Measurements from ENCODE around the gene DSCAML1.

Gene DSCAML1

DNA sequence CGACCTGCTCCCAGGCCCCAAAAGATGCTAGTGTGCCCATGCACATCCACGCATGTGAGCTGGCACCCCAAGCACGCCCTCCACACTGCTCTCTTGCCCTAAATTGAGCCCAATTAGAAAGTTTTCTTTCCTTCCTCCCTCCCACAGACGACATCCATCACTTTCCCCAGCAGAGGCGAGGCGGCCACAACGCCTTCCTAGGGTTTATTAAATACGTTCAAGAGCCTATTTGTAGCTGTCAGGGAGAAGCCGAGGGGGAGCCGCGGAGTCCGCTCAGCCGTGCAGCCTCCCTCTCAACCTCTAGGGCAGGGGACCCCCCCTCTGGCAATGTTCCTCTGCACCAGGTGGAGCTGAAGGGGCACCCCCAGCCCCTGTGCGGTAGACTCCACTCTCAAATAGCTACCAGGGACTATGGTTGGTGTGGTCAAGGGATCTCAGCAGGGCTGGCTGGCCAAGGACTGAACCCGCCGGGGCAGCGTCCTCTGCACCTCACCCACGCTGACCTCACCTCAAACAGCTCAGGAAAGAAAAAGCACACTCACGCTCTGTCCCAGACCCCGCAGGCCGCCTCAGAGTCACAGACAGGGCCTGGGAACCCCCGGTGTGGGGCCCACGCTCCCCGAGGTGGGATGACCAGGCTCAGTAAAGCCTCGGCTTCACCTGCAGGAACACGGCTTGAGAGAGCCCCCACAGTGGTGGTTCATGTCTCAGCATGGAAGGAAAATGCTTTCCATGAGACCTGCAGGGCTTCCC is 152.4 kb downstream of the DSCAML1 start:
- no peak for ATAC-seq
- Mint-ChIP-seq H3K9me3 (no peaks in the 10 kb centered on the region), H3K4me1 (no peaks in the 10 kb centered on the region), H3K36me3 (ENCODE audit: low read depth) (no peaks in the 10 kb centered on the region), H3K4me3 (no peak overlapping the region), H3K27ac (no peak overlapping the region), H3K27me3 (peaks cover 4% of the 10 kb centered on the region)
- no peak for DNase-seq

DNA sequence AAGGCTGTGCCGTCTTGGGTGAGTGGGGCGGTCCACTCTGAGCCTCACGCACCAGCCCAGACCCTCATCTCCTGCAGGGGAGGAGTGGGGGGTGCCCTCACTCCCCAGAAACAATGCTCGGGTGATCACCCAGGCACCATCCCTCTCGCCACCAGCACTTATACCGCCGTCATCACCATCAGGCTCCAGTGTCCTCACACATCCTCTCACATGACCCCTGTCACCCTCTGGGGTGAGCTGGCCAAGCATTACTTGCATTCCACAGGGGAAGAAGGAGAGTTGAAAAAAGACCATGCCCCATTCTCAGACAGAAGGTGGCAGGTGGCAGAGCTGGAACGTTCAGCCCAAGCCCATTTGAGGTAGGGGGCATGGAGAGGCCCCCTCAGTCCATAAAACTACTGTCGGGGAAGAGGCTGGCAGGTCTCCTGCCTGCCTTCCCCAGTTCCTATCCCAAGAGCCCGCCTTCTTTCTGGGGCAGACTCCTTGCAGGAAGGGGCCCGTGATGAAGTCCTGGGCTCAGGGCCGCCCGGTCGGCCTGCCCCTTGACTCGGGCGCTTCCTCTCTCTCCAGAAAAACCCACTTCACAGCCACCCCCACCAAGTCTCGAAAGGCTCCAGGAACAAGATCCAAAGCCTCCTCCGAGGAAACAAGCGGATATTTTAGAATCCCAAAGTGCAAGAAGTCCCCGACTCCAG is 153.3 kb downstream of the DSCAML1 start:
- no peaks in the 10 kb centered on the region for H3K36me3 Mint-ChIP-seq (ENCODE audit: low read depth)
- H3K9me3 Mint-ChIP-seq = no peaks in the 10 kb centered on the region
- no peaks in the 10 kb centered on the region for H3K4me1 Mint-ChIP-seq
- no peak overlapping the region for H3K4me3 Mint-ChIP-seq
- H3K27ac Mint-ChIP-seq = no peak overlapping the region
- no peak for DNase-seq
- ATAC-seq = no peak
- H3K27me3 Mint-ChIP-seq = peaks cover 4% of the 10 kb centered on the region

DNA sequence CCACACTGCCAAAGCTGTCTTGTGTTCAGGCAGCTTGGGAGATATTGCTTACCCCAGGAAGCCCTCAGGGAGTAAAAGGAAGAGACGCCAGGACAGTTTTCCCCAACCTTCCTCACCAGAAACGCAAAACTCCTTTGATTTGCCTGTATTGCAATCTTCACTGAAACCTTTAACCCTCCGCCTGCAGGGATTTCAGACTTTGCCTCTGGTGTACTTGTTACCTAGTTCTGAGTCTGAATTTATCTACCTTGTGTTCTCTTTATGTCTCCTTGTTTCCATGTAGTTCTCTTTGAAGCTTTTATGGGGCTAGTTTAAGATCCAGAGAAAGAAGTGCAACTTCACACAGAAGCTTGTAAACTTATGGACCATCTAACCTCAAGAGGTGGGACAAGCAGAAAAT is 154.2 kb downstream of the DSCAML1 start:
- Mint-ChIP-seq H3K36me3 (ENCODE audit: low read depth) (no peaks in the 10 kb centered on the region), H3K27ac (no peak overlapping the region), H3K4me1 (no peaks in the 10 kb centered on the region), H3K27me3 (peaks cover 4% of the 10 kb centered on the region), H3K4me3 (no peak overlapping the region), H3K9me3 (no peaks in the 10 kb centered on the region)
- DNase-seq (no peak), ATAC-seq (no peak)

DNA sequence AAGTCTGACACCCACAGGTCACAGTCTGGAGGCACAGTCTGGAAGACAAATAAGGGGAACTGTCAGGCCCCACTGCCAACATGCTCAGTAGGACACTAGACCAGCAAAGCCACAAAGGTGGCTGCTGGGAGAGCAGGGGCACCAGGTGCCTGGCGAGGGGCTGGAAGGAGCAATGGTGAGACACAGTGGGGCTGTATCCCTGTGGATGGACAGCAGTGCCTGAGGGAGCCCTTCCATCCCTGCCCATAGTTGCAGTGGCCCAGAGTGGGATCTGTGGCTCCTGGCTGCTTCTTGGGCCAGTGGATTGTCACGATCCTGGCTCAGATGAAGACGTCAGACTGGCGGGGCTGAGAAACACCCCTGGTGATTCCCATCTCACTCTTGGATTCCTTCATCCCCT is 154.6 kb downstream of the DSCAML1 start:
- Mint-ChIP-seq H3K36me3 (ENCODE audit: low read depth) (no peaks in the 10 kb centered on the region), H3K4me3 (no peak overlapping the region), H3K4me1 (no peaks in the 10 kb centered on the region), H3K27me3 (peaks cover 4% of the 10 kb centered on the region), H3K27ac (no peak overlapping the region), H3K9me3 (no peaks in the 10 kb centered on the region)
- no peak for DNase-seq
- ATAC-seq = no peak

DNA sequence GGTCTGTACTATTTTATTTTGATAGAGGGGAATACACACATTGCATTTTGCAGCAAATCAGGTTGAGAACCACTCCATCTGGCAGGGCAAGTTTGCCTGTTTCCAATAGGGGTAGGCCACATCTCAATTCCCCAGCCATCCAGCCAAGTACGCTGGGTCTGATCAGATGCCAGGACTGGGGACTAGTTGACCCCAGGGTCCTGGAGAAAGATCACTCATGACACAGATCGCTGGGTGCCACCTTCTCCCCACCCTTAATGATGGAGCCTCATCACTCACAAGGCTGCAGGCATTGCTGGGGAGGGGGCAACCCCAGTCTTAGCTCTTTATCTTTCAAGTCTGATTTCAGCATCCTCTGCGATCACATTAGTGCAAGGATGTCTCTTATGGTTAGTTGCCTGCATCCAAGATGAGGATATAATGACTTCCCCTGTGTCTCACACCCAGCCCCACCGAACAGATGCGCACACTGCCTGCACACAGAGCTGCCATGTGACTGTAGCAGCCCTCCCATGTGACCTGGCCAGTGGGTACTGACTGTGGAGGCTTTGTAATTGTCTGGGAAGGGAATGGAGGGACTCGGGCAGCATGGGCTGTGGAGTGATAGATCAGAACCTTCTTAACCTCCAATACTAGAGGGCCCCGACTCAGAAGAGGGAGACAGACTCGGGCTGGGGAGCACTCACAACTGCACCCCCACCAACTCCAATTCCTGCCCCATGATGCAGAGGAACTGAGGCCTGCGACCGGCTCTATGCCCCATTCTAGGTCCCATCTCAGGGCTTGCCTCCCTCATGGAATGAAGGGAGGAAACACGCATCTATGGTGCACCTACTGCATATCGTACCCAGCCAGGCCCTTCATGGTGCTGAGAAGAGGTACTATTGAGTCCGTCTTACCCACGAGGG is 155.8 kb downstream of the DSCAML1 start:
- H3K9me3 Mint-ChIP-seq = no peaks in the 10 kb centered on the region
- DNase-seq = no peak
- H3K36me3 Mint-ChIP-seq (ENCODE audit: low read depth) = no peaks in the 10 kb centered on the region
- H3K27me3 Mint-ChIP-seq = peaks cover 4% of the 10 kb centered on the region
- no peak overlapping the region for H3K27ac Mint-ChIP-seq
- H3K4me1 Mint-ChIP-seq = no peaks in the 10 kb centered on the region
- no peak for ATAC-seq
- H3K4me3 Mint-ChIP-seq = no peak overlapping the region

DNA sequence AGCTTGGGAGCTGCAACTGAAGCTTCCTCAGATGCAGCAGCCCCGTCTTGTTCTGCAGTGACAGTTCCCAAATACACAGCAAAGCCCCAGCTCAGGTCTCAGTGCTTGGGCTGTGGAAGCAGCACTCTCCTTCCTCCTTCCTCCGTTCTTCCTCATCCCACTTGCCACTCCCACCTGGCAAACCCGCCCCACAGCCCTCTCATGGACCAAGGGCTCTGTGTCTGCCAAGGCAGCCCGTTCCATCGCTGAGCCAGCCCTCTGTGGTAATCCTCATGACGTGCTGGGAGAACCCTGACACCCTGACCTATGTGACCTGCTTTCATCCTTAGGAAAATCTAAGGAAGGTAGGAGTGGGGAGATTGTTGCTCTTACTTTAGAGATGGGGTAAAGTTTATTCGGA is 157.0 kb downstream of the DSCAML1 start:
- no peaks in the 10 kb centered on the region for H3K36me3 Mint-ChIP-seq (ENCODE audit: low read depth)
- no peak for ATAC-seq
- H3K4me1 Mint-ChIP-seq = no peaks in the 10 kb centered on the region
- no peak overlapping the region for H3K27ac Mint-ChIP-seq
- no peak for DNase-seq
- H3K4me3 Mint-ChIP-seq = no peak overlapping the region
- H3K27me3 Mint-ChIP-seq = peaks cover 4% of the 10 kb centered on the region
- no peaks in the 10 kb centered on the region for H3K9me3 Mint-ChIP-seq

DNA sequence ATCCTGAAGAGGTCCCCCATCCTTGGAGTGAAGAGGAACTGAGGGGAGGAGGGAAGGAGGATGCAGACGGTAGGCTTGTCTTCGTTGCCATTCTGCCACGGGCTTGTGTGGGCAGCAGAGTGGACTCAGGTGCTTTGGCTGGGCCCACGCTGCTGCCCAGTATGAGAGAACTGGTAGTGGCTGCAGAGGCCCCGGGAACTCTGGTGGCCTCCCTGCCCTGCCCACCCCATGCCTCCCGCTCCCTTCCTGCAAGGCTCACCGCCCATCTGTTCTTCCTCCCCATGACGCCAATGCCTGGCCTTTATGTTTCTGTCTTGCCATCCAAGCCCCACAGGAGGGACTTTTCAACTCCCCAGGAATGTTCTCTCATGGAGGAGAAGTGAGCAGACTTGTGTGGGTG is 157.4 kb downstream of the DSCAML1 start:
- Mint-ChIP-seq H3K4me3 (no peak overlapping the region), H3K36me3 (ENCODE audit: low read depth) (no peaks in the 10 kb centered on the region), H3K9me3 (no peaks in the 10 kb centered on the region), H3K27me3 (peaks cover 4% of the 10 kb centered on the region), H3K27ac (no peak overlapping the region), H3K4me1 (no peaks in the 10 kb centered on the region)
- DNase-seq (no peak), ATAC-seq (no peak)

DNA sequence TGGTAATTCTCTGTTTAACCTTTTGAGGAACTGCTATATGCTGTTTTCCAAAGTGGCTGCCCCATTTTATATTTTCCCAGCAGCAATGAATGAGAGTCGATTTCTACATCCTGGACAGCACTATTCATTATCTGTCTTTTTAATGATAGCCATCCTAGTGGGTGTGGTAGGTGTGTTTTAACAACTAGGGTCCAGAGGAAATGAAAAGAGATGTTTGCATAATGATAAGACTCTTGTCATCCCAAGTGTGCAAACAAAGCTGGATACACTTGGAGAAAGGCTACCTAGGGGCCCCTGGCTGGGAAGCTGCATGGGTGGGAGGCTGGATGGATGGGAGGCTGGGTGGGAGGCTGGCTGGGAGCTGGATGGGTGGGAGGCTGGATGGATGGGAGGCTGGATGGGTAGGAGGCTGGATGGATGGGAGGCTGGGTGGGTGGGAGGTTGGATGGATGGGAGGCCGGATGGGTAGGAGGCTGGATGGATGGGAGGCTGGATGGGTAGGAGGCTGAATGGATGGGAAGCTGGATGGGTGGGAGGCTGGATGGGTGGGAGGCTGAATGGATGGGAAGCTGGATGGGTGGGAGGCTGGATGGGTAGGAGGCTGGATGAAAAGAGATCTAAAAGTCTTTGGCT is 158.0 kb downstream of the DSCAML1 start:
- Mint-ChIP-seq H3K4me1 (no peaks in the 10 kb centered on the region), H3K4me3 (no peak overlapping the region), H3K9me3 (no peaks in the 10 kb centered on the region), H3K27me3 (peaks cover 4% of the 10 kb centered on the region), H3K27ac (no peak overlapping the region), H3K36me3 (ENCODE audit: low read depth) (no peaks in the 10 kb centered on the region)
- DNase-seq = no peak
- ATAC-seq = no peak

DNA sequence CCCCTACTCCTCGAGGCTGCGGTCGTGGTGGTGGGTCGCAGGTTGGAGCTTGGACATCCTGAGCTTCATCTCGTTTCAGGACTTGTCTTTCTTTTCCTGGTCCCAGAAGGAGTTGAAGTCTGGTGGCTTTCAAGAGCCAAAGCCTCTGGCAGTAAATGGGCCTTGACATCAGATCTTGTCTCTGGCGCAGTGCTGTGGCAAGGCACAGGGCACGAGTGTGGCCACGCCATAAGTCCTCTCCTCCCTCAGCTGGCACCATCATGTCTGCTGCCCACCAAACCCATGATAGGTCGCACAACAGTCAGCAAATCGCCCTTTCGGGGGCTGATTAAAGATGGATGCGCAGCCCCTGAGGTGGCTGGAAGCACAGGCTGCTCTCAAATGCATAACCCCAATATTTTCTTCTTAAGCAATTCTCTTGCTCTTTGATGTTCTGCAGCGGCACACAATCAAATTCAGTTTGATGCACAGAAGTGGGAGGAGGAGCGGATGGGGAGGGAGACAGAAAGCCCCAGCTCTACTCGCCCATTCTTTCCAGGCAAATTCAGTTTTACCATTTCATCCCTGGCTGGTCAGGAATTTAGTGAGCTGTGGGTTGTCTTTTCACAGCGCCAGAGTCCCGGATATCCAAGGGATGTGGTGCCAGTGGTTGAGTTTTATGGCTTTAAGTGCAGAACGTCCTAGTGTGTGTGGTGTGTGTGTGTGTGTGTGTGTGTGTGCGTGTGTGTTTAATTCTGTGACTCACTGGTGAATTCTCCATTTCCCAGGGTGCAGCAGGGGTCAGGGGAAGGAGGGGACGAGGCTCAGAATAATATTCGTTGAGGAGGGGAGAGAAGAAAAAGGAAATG is 162.0 kb downstream of the DSCAML1 start:
- ATAC-seq (no peak), DNase-seq (no peak)
- Mint-ChIP-seq H3K36me3 (ENCODE audit: low read depth) (no peaks in the 10 kb centered on the region), H3K4me1 (no peaks in the 10 kb centered on the region), H3K9me3 (no peaks in the 10 kb centered on the region), H3K27ac (no peak overlapping the region), H3K27me3 (no peaks in the 10 kb centered on the region), H3K4me3 (no peak overlapping the region)

DNA sequence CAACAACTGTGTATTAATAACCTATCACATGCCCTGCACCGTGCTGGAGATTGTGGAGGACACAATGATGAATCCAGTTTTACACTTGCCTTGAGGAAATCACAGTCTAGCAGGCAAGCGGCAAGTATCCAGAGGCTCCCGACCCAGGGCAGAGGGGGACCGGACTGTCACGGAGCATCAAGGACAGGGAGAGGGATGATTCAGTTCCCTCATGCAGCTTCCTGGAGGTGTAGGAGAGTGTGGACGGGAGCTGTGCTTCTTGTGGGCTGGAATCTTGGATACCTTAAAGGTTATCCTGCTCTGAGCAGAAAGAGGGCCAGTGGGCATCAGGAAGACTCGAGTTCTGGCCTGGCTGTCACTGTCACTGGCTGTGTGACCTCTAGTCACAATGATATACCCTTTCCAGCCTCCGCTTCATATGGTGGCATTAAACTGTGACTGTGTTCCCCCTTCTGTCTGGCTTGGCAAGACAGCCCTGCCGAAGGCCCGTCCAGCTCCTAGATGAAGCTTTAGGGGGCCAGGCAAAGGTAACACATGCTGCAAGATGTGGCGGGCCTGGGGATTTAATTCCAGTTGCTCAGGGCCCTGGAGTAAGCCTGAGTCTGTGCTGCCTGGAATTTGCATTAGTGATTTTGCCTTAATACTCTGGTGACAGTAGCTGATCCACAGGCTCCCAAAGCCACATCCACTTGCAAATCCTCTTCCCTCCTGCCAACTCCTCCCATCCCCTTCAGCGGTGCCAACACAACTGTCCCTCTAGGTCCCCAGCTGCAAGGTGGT is 162.8 kb downstream of the DSCAML1 start:
- ATAC-seq (no peak), DNase-seq (no peak)
- H3K27me3 Mint-ChIP-seq = no peaks in the 10 kb centered on the region
- no peak overlapping the region for H3K27ac Mint-ChIP-seq
- H3K9me3 Mint-ChIP-seq = no peaks in the 10 kb centered on the region
- no peaks in the 10 kb centered on the region for H3K36me3 Mint-ChIP-seq (ENCODE audit: low read depth)
- no peak overlapping the region for H3K4me3 Mint-ChIP-seq
- no peaks in the 10 kb centered on the region for H3K4me1 Mint-ChIP-seq

DNA sequence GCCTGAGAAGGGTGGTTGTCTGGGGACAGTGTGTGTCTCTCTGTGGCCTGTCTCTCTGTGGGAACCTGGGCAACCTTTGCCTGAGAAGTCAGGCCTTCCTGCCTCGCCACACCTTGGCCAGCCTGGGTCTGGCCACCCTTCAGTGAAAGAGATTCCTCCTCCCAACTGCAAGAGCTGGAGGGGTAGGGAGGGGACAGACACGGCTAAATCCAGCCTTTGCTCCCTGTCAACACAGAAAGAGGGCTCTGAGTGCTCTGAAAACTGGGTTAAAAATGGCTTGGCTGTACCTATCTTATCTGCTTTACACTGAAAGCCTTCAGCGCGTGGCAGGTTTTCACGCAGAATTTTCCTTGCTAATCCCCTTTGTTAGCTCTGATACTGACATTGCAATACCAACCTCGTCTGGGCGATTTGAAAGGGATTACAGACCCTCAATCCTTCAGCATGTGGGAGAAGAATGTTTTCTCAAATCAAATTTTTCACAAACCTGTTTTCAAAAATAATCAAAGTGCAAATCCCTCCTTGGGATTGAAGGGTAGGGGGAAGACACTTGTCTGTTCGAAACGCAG is 163.7 kb downstream of the DSCAML1 start:
- no peak for ATAC-seq

DNA sequence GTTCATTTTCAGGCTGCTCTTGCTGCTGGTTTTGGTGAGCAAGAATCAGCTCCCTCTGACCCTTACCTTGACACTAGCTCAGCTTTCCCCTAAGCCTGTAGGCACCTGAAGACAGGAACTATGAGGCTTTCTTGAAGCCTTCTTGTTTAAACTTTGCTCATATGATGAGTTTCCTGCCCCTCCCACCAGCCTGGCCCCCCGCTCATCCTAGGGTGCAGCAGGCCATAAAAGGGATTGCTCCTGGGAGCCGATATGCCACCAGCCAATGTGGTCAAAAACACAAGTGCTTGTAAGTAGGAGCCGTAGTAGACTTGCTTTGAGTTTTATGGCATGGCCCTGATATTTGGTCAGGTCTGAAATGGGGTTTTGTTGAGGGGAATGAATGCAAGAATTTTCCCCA is 164.7 kb downstream of the DSCAML1 start:
- Mint-ChIP-seq H3K27ac (no peak overlapping the region), H3K4me1 (no peaks in the 10 kb centered on the region), H3K27me3 (no peaks in the 10 kb centered on the region), H3K4me3 (no peak overlapping the region), H3K36me3 (ENCODE audit: low read depth) (no peaks in the 10 kb centered on the region), H3K9me3 (no peaks in the 10 kb centered on the region)
- DNase-seq (no peak), ATAC-seq (no peak)

More for the DNA sequence above, 163.7 kb downstream of the DSCAML1 start:
- no peak overlapping the region for H3K27ac Mint-ChIP-seq
- no peak overlapping the region for H3K4me3 Mint-ChIP-seq
- H3K9me3 Mint-ChIP-seq = no peaks in the 10 kb centered on the region
- no peaks in the 10 kb centered on the region for H3K4me1 Mint-ChIP-seq
- no peak for DNase-seq
- H3K36me3 Mint-ChIP-seq (ENCODE audit: low read depth) = no peaks in the 10 kb centered on the region
- no peaks in the 10 kb centered on the region for H3K27me3 Mint-ChIP-seq
